Right cardiac atrium (tissue), 5 donors: ENCODE measurements around the gene RBM39. TPM values are rescaled to one million over a fixed set of nuclear protein-coding genes. Genes with fewer than 3 reads are reported as not detected.

ENCODE experiments used
- ATAC-seq, 2 donors: fragments of 200-7000 bp; cut with Tn5 transposase; one replicate each; pipeline versions ENCODE4 v1.8.0 to v1.9.1; 2020; ENCODE audit warnings: moderate library complexity in 2 of 2, mild to moderate bottlenecking in 1 of 2
- DNase-seq, 3 donors: peaks; one replicate each; pipeline ENCODE4 v3.0.0-alpha.2; 2020
- H3K27ac ChIP-seq: one replicate; pipeline ENCODE4 v1.5.1; 2013; ENCODE audit warnings: mild to moderate bottlenecking, low read length, control low read depth, moderate library complexity
- H3K27me3 ChIP-seq: one replicate; pipeline ENCODE4 v1.6.1; 2013; ENCODE audit not compliant: control insufficient read depth, insufficient read depth
- H3K4me1 ChIP-seq: one replicate; pipeline ENCODE4 v1.6.1; 2013; ENCODE audit warnings: low read length; ENCODE audit not compliant: control insufficient read depth, insufficient read depth
- H3K4me3 ChIP-seq: one replicate; pipeline ENCODE4 v1.5.1; 2013; ENCODE audit warnings: low read length, control low read depth
- H3K9me3 ChIP-seq: one replicate; pipeline ENCODE4 v1.6.1; 2013; ENCODE audit warnings: low read length; ENCODE audit not compliant: control insufficient read depth
- WGBS: extraction: QIAGEN DNeasy Blood & Tissue Kit; methylation state at CpG from one replicate; pipeline ENCODE4 v1.1.7; 2013; 5-methylcytosine and 5-hydroxymethylcytosine counted together
- intact Hi-C, 4 donors: fragments of 100-400 bp; cut with DNase I; formaldehyde crosslinking; loops; one replicate each; pipeline versions ENCODE4 v1.11.0 to v1.14.0; 2022 to 2023
- polyA plus RNA-seq: library from polyadenylated mRNA; stranded (reverse); fragments of 200-250 nt; gene quantifications from one replicate; pipeline ENCODE4 v1.2.3, GENCODE V29; 2013
- total RNA-seq, 4 donors: library from RNA; stranded (reverse); fragmentation: NEBNext Ultra II Directional; extraction: Animal tissue kit (Norgen Biotek cat#: 25700); gene quantifications; one replicate each; pipeline ENCODE4 v1.2.1, GENCODE V29; 2021
- donor health status: healthy with polysubstance abuse.
- donor health status: DM: no; HTN: yes; CAD: no.
- donor health status: DM: no; HTN: no; CAD: no.
- donor health status: DM: no; HTN: yes; CAD: no; lungs with severe emphysema.
- donor health status: DM: yes; HTN: yes; CAD: no.

RBM39 gene
- total and polyA plus RNA-seq, 5 donors = 143 to 173 (median 166) TPM

GRCh38 chr20:35734374-35734773 lies 7.7 kb downstream of the RBM39 start:
- intact Hi-C loops = loop anchor here in 2 of 4 donors (5.0 to 10.0 kb wide), 2 partner anchors 37 to 150 kb away; partner anchors contain the start of genes NFS1 (in 1 of the 2) and ROMO1 (in 1 of the 2)
- Histone ChIP-seq H3K27ac (no peak overlapping the region), H3K27me3 (no peaks in the 10 kb centered on the region), H3K4me3 (no peak overlapping the region), H3K9me3 (no peaks in the 10 kb centered on the region), H3K4me1 (peaks cover 7% of the 10 kb centered on the region)
- ATAC-seq = no peak
- no peak for DNase-seq

GRCh38 chr20:35732644-35732982 lies 9.4 kb downstream of the RBM39 start:
- no peaks in the 10 kb centered on the region for H3K9me3 ChIP-seq
- no peak overlapping the region for H3K27ac ChIP-seq
- DNase-seq (no peak), ATAC-seq (no peak)
- H3K4me3 ChIP-seq = no peak overlapping the region
- H3K4me1 ChIP-seq = peaks cover 5% of the 10 kb centered on the region
- 46% methylated on average over 1 of the region's 1 CpG for WGBS
- intact Hi-C loops = loop anchor here in 2 of 4 donors (5.0 to 10.0 kb wide), 2 partner anchors 35 to 152 kb away; partner anchors contain the start of genes NFS1 (in 1 of the 2) and ROMO1 (in 1 of the 2)
- H3K27me3 ChIP-seq = no peaks in the 10 kb centered on the region

- intact Hi-C loops = loop anchor here in 2 of 4 donors (5.0 to 10.0 kb wide), 2 partner anchors 35 to 153 kb away; partner anchors contain the start of genes NFS1 (in 1 of the 2) and ROMO1 (in 1 of the 2)
- Histone ChIP-seq H3K27ac (no peak overlapping the region), H3K9me3 (no peaks in the 10 kb centered on the region), H3K4me1 (peaks cover 5% of the 10 kb centered on the region), H3K4me3 (no peak overlapping the region), H3K27me3 (no peaks in the 10 kb centered on the region)
- WGBS = 81% methylated on average over 24 of the region's 24 CpGs
- DNase-seq (no peak), ATAC-seq (no peak)
These were observed 10.0 kb downstream of the RBM39 start for GRCh38 chr20:35731862-35732643.

DNA sequence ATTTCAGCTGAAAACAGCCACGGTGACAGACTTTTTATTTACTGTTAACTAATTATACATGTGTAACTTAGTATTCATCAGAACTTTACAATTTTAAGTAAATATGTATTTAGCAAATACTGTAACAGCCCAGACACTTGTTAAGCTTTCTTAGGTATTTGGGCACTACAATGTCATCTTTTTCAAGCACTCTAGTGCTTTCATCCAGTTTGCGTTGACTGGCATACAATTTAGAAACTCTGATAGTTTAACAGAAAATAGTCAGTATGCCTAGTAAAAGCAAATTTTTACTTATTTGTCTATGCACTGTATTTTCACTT lies 10.6 kb downstream of the RBM39 start:
- DNase-seq (no peak), ATAC-seq (no peak)
- WGBS = 56% methylated on average over 2 of the region's 2 CpGs
- no peak overlapping the region for H3K27ac ChIP-seq
- H3K9me3 ChIP-seq = no peaks in the 10 kb centered on the region
- no peak overlapping the region for H3K4me3 ChIP-seq
- H3K4me1 ChIP-seq = peaks cover 5% of the 10 kb centered on the region
- intact Hi-C loops = loop anchor here in 2 of 4 donors (5.0 to 10.0 kb wide), 2 partner anchors 34 to 153 kb away; partner anchors contain the start of genes NFS1 (in 1 of the 2) and ROMO1 (in 1 of the 2)
- no peaks in the 10 kb centered on the region for H3K27me3 ChIP-seq

DNA sequence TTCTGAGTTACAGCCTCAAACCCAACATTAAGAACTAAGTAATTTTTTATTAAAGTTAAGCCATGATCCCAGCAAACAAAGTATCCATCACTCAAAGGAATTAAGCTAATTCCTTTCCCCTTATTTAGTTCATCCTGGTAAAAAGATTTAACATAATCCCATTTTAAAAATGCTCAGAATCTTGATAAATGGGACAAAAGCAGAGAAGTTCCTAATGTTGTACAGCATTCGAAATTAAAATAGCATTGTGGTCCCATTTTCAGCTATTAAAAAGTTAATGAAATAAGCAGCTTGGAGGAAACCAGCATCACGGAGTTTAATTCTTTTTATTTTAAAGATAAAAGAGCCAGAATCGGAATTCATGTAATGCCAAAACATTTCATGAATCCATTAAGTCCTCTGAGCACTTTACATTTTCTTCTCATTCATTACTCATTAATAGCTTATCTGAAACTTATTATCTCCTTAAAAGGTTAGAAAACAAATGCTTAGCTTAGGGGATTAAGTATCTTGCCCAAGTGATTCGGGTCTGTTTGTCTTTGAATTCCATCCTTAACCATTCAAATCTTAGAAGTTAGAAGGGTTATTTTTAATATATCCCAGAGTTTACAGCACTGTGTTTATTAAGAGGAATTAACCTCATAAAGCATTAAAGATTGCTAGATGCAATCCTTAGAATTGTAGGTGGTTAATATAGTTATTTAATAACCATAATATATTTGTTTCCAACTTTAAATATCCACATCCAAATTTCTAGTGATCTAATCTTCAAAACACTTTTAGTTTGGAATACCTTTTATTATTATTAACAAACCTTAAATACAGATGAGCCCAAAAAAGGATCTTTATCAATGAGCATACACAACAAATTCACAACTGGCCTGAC lies 11.2 kb downstream of the RBM39 start:
- no peak overlapping the region for H3K27ac ChIP-seq
- intact Hi-C loops = loop anchor here in 2 of 4 donors (5.0 to 10.0 kb wide), 2 partner anchors 34 to 154 kb away; partner anchors contain the start of genes NFS1 (in 1 of the 2) and ROMO1 (in 1 of the 2)
- H3K9me3 ChIP-seq = no peaks in the 10 kb centered on the region
- no peaks in the 10 kb centered on the region for H3K27me3 ChIP-seq
- peaks cover 4% of the 10 kb centered on the region for H3K4me1 ChIP-seq
- H3K4me3 ChIP-seq = no peak overlapping the region
- no peak for DNase-seq
- ATAC-seq = no peak
- 33% methylated on average over 4 of the region's 4 CpGs for WGBS

DNA sequence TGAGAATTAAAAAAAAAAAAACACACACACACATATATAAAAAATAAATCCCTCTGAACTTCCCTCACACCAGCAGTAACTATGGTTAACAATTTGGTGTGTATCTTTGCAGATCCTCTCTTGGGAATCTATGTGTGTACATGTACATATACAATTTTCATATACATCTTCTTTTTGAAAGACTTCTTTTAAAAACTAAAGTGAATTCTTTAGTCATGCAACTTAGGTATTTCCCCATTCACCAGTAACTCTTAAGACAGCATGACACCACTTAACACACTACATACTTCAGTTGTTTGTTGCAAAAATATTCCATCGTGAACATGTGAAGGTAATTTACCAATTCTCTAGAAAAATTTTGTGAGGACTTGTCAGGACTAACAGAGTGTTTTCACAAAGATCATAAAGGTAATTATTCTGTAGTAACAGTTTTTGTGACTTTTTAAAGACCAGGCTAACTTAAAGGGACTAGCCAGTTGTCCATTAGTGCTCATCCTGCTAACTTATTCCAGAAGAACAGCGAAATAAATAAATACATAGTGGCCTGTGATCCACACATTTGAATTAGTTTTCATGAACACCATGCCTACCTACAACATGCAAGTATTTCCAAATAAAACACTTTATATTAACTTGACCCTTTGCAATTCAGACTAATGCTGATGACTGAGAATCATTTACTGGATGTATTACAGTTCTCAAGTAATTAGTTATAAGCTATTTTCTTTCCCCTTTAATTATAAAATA lies 12.1 kb downstream of the RBM39 start:
- no peaks in the 10 kb centered on the region for H3K27me3 ChIP-seq
- peaks cover 4% of the 10 kb centered on the region for H3K4me1 ChIP-seq
- H3K27ac ChIP-seq = no peak overlapping the region
- intact Hi-C loops = loop anchor here in 2 of 4 donors (5.0 to 10.0 kb wide), 2 partner anchors 33 to 155 kb away; partner anchors contain the start of genes NFS1 (in 1 of the 2) and ROMO1 (in 1 of the 2)
- DNase-seq = no peak
- no peak overlapping the region for H3K4me3 ChIP-seq
- ATAC-seq = no peak
- 75% methylated on average over 2 of the region's 2 CpGs for WGBS
- H3K9me3 ChIP-seq = no peaks in the 10 kb centered on the region

- no peak for ATAC-seq
- no peak overlapping the region for H3K27ac ChIP-seq
- peaks cover 4% of the 10 kb centered on the region for H3K4me1 ChIP-seq
- no peak overlapping the region for H3K4me3 ChIP-seq
- intact Hi-C loops = no loop called here
- DNase-seq = no peak
- no peaks in the 10 kb centered on the region for H3K9me3 ChIP-seq
- no peaks in the 10 kb centered on the region for H3K27me3 ChIP-seq
- 69% methylated on average over 7 of the region's 7 CpGs for WGBS
These were observed 12.7 kb downstream of the RBM39 start for GRCh38 chr20:35729283-35729807.

GRCh38 chr20:35726842-35727711 lies 15.0 kb downstream of the RBM39 start:
- no peaks in the 10 kb centered on the region for H3K4me1 ChIP-seq
- no peak overlapping the region for H3K4me3 ChIP-seq
- ATAC-seq (no peak), DNase-seq (no peak)
- WGBS = 92% methylated on average over 20 of the region's 20 CpGs
- H3K9me3 ChIP-seq = no peaks in the 10 kb centered on the region
- H3K27ac ChIP-seq = no peak overlapping the region
- no peaks in the 10 kb centered on the region for H3K27me3 ChIP-seq
- intact Hi-C loops = no loop called here

DNA sequence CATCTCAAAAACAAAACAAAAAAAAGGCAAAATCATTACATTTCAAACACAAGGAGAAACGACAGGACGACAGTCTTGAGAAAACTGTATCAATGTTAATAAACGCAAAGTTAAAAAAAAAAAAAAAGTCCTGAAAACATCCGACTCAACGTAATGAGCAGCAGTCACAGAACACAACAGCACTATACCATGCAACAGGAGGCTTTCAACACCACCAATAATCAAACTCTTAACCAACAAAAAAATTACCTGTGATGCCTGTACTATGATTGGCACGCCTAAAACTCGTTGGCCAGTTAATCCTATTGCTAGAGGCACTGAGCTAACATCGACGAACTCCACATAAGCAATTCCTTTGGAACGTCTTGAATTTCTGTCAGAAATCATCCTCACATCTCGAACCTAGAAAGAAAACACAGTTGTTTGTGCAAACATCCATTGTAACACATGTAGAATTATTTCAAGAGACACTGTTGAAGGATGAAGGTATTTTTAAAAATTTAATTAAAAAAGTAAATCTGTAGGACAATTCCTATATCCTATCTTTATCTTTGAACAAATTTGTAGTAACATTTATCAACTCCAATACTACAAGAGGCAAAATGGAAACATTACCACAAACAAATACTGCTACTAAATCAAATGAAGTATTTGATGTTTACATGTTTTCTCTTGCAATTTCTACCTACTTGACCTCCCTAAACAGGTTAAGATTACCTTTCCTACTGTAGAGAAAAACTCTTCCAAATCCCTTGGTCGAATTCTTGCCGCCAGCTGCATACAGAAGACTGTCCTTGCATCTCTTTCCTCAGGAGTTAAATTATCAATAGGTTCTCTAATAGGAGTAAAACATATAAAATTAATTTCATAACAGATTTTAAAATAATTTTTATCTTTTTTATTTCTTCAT lies 17.5 kb downstream of the RBM39 start:
- no peaks in the 10 kb centered on the region for H3K9me3 ChIP-seq
- no peak overlapping the region for H3K4me3 ChIP-seq
- DNase-seq = no peak
- H3K27me3 ChIP-seq = no peaks in the 10 kb centered on the region
- WGBS = 81% methylated on average over 13 of the region's 13 CpGs
- no peaks in the 10 kb centered on the region for H3K4me1 ChIP-seq
- no peak overlapping the region for H3K27ac ChIP-seq
- no peak for ATAC-seq
- intact Hi-C loops = no loop called here
